Daoy (cell line): ENCODE results near the gene CCDC92B. TPM values are rescaled to one million over a fixed set of nuclear protein-coding genes. Genes with fewer than 3 reads are reported as not detected.
"Not testable (repeated sequence)": the region's sequence is repeated elsewhere in the genome, so short reads cannot be mapped to it uniquely, and the experiment has no call there.

Source experiments
- DNase-seq: peaks from one replicate; pipeline ENCODE4 v3.0.0-alpha.2; 2015; ENCODE audit warnings: low read depth
- total RNA-seq: library from RNA; depleted of rRNA; stranded (reverse); fragments of >200 nt; shearing (Covaris generic); gene quantifications from 2 replicates; pipeline ENCODE4 v1.2.3, GENCODE V29; 2014; rRNA removed

The CCDC92B gene
- not detected in 2 replicates for total RNA-seq

DNA sequence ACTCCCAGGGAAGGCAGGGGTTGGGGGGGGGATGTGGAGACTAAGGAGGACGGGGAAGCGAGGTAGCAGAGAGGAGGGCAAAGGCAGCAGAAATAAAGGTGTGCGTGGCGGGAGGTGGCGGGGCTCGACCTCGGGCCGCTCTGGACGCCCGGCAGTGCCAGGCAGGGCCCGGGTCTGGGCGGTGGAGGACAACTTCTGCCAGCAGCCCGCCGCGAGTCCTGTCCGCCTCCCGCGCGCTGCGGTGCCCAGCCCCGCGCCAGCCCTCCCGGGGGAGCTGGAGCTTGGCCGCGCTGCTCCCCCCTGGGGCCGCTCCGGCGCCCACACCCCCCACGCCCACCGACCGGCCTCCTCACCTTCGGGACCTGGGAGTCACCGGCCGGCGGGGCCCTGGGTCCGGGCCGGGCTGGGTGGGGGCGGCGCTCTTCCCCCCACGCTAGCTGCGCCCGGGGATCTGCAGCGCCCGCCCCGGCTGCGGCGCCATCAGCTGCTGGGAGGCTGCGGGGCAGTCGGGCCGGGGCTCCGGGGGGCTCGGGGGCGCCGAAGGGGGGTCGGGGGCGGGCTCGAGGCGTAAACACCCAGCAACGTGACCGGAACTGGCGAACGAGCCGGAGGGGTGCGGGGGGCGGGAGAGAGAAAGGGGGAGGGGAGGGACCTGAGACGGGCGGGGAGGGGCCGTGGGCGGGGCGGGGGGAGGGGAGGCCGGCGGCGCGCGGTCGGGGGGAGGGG, at the start of gene CCDC92B:
TSS of gene CCDC92B (minus strand) at position 595 of the 726 bp plus-strand sequence. CDS start 14,507 bp downstream, outside the sequence.
- DNase-seq: no peak

DNA sequence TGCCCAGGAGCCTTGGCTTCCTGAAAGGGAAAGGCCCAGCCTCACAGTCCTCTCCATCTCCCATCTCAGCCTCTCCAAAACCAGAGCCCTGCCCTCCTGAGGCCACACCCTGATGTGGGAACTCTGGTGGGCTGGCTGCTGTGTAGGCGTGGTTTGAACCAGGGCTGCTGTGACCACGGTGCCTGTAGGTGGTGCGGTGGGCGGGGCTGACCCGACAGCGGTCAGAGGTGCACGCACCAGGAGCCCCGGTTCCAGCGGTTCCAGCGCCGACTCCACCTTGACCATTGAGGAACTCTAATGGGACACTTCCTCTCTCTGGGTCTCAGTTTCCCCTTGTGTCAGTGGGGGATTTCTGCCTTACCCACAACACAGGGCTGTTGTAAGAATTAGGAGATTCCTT, 49.2 kb upstream of the CCDC92B start:
- no peak for DNase-seq

DNA sequence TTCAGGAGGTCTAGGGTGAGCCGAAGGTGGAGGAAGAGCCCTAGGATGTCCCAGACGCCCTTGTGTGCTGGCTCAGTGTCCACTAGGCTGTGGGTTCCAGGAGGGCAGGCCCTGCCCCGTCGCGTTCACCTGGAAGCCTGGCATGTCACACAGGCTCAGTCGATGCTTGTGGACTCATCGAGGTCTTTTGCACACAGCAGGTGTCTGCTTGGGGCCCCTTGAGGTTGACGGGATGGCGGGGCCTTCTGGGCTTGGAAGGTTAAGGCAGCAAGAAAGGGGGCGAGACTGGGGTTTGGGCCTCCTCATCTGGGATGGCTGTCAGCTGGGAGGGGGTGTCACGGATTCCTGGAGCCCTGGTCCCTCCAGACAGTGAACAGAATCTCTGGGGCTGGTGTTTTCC, 48.7 kb upstream of the CCDC92B start:
- DNase-seq: no peak

DNA sequence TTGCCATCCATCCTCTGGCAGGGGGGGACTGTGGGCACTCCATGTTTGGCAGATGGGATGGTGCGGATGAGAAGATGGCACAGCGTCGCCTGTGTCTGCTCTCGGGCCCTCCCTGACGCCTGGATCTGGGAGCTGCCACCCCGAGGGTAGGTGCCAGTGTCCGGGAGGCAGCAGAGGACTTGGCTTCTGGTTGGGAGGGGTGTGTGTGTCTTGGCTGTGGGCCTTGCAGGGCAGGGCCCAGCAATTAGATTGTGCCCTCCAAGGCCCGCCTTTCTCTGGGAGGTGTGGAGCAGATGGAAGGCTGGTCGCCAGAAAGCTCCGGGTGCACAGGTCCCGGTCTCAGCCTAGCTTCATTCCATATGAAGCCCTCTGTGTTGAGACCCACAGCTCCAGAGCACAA, 48.2 kb upstream of the CCDC92B start:
- no peak for DNase-seq

DNA sequence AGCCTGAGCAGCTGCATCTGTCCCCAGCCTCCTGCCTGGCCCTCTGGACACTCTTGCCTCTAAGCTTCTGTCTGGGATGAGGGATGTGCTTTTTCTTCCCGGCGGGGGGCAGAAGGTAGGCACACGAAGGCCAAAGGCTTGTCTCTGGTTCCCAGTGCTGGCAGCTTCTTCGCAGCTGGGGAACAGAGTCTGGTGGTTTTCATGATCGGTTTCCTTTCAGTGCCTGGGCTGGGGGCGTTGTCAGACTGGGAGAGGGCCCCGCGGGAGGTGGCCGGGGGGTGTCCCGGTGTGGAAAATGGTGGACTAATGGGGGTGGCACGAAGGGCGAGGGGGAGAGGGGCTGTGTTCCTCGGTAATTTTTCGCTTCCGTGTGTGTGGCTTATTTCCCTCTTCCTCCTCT, 47.8 kb upstream of the CCDC92B start:
- no peak for DNase-seq

DNA sequence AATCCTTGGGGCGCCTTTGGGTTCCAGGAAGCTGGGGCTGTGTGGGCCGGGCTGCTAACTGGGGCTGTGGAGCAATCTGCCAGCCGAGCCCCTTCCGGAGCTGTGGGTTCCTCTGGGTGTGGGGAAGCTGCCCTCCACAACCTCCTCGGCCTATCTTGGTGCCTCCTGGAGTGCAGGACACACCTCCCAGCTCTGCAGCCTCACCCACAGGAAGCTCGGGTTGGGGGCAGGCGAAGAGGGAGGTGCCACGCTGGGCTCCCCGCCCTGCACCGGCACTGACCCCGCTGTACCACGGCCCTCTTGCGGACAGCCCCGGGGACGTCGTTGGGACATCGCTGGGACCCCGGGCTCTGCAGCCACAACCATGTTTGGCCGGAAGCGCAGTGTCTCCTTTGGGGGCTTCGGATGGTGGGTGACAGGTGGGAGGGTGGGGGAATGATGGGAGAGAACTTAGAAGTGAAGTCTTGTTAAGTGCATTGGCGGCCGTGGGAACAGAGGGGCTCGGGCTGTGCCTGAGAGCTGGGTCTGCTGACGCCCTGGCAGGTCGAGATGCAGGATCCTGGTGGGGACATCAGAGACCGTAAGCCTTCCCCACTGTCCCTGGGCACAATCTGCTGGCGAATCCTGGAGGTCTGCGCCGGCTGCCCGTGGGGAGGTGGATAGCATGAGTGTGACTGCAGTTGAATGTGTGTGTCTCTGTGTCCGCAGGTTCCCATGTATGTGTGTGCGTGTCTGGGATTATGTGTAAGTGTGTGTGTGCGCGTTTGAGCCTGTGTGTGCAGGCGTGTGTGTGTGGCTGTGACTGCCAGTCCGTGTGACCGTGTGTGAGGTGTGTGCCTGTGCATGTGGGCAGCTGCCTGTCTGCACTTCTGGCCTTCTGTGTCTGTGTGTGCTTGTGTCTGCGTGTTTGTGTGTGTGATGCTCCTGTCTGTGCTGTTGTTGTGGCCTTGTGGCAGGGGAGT, 47.0 kb upstream of the CCDC92B start, which contains the start of gene RAP1GAP2:
TSS of gene RAP1GAP2 (plus strand) at position 275 of the 962 bp plus-strand sequence. CDS start at position 365, 90 bp downstream.
- peak; percentile 71 for DNase-seq

DNA sequence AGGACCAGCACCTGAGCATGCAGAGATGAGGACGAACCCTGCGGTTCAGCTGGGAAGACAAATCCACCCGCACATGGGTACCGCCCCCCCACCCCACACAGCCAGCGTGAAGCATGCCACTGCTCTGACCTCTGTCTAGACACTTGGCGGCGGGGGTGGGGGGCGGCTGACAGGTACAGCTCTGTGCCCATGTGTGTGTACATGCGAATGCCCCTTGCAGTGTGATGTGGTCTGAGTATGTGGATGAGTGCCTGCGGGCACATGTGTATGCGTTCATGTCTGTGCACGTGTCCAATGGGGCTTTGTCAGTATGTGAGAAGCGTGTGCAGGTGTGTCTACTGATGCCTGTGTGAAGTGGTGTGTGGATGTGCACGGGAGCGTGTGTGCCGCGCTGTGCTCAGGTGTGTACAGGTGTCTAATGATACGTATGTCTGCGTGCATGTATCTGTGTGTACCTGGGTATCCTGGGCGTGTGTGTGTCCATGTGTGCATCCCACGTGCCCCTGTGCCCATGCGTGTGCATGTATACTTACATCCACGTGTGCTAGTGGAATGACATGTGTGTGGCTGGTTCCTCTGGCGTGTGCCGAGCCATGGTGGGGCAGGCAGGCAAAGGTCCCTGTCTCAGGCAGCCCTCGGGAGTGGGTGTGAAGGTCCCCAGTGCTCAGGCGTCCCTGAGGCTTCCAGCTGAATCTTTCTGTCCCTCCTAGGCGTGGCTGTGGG, 46.1 kb upstream of the CCDC92B start:
- no peak for DNase-seq

DNA sequence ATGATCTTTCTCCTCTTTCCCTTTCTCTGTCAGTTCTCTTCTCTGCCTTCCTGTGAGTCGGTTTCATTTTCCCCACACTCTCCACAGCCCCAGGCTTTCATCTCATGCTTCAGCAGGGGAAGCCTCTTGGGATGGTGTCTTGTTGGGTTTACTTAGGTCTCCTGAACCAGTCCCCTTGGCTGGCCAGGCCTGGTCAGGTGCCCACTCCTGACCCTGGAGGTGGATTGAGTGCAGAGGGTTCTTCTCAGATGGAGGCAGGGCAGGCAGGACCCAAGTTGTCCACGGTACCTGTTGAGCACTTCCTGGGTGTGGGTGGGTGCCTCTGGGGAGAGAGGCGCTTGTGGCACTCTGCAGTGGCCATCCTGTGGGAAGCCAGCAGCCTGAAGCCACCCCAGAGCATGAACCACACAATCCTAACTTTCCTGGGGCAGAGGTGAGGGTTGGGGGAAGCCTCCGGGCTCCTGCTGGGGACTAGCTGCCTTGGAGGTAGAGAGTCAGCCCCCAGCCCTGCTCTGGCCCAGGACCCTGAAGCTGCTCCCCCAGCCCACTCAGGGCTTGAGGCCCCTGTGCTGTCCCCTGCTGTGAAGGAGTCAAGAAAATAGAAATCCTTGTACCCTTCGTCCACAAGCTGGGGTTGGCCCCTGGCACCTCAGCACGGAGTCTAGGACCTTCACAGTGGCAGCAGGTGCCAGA, 44.8 kb upstream of the CCDC92B start:
- DNase-seq: no peak

DNA sequence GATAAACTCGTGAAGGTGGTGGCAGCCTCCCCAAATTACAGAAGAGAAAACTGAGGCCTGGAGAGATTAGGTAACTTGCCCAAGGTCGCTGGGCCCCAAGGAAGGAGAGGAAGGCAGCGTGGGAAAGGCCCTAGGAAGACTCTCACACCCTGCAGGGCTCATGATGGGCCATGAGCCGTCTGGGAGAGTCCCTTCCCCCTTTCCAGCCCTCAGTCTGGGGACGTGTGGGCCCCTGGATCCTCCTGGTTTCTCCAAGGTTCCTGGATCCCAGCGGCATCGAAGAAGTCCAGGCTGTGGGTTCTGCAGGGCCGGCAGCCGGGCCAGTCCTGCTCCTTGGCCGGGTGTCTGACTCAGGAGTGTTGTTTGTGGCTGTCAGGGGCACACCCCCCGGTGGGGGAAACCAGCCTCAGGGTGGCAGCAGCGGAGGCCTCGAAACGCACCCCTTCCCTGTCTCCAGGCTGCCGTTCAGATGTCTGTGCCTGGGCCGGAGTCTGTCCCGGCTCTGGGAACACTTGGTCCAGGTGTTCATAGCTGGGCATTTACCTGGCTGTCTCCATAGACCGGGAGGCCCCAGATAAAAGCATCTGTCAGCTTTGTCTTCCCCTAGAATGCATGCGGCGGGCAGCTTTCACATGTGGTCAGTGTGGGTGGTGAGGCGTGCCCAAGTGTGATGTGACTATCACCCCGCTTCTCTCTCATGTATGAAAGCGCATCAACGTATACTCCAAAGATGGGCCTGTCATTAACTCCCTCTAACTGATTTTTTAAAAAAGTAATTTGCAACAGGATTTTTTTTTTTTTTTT, 43.1 kb upstream of the CCDC92B start:
- DNase-seq: no peak

DNA sequence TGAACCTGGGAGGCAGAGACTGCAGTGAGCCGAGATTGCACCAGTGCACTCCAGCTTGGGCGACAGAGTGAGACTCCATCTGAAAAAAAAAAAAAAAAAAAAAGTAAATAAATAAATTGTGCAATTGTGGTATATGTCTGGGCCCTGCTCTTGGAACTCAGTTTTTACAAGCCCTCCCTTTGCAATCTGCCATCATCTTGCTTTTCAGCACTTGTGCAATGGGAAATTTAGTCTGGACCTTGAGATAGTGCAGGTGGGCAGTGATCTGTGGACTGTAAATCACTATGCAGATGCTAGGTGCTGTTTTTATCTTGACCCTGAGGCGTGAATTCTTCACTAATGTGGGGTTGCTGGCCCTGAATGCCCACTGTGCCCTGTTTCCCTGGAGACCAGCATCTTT, 40.2 kb upstream of the CCDC92B start:
- DNase-seq: no peak

DNA sequence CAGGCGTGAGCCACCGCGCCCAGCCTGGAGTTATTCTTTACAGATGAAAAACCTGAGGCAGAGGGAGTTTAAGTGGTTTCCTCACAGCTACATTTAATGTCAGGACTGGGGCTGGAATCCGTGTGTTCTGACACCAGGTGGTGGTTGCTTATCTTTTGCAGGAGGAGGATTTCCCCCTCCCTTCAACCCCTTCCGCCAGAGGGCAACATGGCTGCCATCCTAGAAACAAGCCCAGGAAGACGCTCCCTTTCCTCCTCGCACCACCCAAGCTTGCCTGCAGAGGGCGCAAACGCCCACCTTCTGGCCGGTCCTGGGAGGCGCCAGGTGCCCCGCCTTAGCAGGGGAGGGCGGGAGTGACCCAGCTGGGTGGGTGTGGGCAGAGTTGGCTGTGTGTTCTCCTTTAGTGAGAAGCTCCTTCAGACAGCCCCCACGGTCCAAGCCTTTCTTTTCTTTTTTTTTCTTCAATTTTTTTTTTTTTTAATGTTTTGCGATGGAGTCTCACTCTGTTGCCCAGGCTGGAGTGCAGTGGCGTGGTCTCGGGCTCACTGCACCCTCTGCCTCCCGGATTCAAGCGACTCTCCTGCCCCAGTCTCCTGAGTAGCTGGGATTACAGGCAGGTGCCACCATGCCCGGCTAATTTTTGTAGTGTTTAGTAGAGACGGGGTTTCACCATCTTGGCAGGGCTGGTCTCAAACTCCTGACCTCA, 36.9 kb upstream of the CCDC92B start:
- peak; percentile 96 for DNase-seq

DNA sequence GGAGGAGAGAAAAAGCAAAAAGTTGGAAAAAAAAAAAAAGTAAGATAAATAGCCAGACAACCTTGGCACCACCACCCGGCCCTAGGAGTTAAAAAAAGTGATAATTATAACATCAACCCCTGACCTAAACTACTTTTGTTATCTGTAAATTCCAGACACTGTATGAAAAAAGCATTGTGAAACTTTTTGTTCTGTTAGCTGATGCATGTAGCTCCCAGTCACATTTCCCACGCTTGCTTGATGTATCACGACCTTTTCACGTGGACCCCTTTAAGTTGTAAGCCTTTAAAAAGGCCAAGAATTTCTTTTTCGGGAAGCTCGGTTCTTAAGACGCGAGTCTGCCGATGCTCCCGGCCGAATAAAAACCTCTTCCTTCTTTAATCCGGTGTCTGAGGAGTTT, 35.9 kb upstream of the CCDC92B start:
- not testable (repeated sequence) for DNase-seq

DNA sequence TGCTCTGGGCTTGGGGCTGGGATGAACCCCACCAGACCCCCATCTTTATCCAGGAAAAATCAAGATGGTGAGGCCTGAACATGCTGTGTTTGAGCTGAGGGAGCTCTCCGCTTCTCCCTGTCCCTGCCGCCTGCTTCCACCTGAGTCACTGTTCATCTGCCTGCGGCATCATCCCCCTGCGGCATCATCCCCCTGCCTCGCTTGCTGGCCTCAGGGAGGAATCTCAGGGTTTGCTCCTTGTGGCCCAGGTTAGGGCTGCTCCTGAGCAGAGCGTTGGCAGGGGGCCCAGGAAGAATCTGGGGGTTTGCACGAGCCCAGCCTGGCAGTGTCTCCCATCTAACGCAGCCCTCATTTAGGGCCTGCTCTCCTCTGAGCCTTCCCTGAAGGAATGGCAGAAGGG, 35.4 kb upstream of the CCDC92B start:
- DNase-seq: no peak

DNA sequence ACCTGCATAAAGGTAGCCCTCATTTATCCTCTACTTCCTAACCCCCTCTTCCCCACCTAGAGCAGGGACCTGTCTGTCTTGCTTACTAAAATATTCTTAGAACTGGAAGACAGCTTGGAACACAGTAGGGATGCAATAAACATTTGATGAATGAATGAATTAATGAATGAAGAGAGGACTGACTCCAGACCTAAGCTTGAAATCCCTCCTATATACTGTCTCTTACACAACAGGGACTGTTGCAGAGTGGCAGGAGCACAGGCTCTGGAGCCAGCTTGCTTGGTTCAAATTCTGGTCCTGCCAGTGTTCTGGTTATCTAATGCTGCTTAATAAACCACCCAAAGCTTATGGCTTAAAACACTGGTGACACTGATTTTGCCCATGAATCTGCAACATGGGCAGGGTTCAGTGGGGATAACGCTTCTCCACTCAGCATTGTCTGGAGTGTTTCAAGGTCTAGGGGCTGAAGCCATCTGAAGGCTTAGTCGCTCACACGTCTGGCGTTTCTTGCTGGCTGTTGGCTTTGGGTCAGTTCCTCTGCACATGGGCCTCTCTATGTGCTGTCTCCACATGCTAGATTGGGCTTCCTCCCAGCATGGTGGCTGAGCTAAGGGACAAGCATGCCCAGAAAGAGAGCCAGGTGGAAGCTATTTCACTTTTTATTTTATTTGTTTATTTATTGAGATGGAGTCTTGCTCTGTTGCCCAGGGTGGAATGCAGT, 34.0 kb upstream of the CCDC92B start:
- DNase-seq: no peak

DNA sequence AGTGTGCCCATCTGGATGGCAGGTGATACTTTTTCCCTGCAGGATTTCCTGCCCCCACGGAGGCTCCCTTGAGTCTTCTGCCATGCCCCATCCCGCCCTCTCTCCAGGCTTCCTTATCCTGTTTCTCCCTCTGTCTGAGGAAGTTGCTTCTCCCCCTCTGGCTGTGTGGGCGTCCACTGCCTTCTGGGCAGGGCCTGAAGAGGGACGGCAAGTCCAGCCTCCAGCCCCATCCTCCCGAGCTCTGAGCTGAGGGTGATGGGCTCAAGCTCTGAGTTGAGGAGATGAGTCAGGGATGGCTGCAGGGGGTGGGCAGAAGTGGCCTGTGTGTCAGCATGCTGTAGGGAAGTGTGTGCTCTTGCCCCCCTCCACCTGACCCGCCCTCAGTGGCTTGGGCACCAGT, 32.6 kb upstream of the CCDC92B start:
- DNase-seq: peak; percentile 77

DNA sequence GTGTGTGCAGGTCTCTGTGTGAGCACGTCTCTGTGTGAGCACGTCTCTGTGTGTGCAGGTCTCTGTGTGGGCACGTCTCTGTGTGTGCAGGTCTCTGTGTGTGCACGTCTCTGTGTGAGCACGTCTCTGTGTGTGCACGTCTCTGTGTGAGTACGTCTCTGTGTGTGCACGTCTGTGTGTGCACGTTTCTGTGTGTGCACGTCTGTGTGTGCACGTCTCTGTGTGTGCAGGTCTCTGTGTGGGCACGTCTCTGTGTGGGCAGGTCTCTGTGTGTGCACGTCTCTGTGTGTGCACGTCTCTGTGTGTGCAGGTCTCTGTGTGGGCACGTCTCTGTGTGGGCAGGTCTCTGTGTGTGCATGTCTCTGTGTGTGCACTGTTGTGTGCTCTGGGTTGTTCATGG, 32.1 kb upstream of the CCDC92B start:
- not testable (repeated sequence) for DNase-seq

DNA sequence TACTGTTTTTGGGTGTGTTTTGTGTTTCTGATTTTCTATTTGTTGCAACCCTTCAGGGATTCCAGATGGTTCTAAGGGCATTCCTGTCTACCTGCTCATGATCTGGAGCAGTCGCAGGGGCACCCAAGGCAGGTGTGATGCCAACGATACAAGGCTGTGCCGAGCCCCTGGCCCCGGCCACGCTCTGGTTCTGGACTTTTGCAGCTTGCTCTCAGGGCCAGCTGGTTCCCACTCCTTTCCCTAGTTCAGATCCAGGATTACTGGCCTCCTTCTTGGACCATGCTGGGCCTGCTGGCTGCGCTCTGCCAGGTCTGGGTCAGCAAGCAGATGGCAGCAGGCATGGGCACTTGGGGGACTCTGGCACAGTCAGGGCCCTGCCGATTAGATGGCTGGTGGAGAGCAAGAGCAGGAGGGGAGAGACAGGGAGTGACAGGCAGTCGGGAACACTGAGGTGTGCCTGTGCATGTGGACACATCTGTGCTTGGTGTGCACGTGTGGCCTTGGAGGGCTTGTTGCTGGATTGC, 31.5 kb upstream of the CCDC92B start:
- no peak for DNase-seq

DNA sequence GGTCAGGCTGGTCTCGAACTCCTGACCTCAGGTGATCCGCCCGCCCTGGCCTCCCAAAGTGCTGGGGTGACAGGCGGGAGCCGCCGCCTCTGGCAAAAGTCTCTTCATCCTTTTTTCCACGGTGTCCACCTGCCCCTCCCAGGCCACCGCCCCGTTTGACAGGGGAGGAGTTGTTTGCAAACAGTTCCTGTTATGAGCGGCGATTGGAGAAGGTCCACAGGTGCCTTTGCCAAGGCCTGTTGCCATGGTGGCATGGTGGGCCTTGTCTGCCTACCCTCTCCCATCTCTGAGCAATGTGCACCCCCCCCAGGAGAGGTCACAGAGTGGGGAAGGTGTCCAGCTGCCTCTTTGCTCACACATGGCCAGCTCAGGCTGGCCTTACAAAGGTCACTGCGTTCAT, 30.8 kb upstream of the CCDC92B start:
- no peak for DNase-seq

DNA sequence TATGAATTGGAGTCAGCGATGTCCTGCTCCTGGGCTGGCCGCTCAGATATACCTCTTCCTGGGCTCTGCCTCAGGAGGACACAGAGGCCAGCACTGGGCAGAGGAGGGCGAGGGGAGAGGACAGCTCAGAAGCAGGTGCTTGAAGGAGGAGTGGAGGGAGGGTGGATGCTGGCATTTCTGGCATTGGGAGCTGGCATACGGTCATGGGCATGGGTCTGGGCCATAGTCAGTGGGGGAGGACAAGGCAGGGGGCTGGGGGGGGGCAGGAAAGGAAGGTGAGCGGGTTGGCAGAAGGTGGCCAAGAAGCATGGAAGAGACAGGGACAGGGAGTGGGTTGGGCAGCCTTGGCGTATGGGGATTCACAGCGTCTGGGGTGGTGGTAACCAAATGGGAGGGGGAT, 30.1 kb upstream of the CCDC92B start:
- no peak for DNase-seq
